NCI-H748 (cell line): ENCODE results near the gene CD3E.

Source experiments
- DNase-seq: peaks from one replicate; lab custom pipeline; 2025; ENCODE audit not compliant: unreplicated experiment; lab: John Stamatoyannopoulos, UW

The CD3E gene

DNA sequence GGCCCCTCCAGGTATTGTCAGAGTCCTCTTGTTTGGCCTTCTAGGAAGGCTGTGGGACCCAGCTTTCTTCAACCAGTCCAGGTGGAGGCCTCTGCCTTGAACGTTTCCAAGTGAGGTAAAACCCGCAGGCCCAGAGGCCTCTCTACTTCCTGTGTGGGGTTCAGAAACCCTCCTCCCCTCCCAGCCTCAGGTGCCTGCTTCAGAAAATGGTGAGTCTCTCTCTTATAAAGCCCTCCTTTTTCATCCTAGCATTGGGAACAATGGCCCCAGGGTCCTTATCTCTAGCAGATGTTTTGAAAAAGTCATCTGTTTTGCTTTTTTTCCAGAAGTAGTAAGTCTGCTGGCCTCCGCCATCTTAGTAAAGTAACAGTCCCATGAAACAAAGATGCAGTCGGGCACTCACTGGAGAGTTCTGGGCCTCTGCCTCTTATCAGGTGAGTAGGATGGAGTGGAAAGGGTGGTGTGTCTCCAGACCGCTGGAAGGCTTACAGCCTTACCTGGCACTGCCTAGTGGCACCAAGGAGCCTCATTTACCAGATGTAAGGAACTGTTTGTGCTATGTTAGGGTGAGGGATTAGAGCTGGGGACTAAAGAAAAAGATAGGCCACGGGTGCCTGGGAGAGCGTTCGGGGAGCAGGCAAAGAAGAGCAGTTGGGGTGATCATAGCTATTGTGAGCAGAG, at the start of gene CD3E:
Gene CD3E, plus strand, starts transcription at position 163 of the 681 bp plus-strand sequence. Its CDS starts 223 bp downstream, at position 386.
- no peak for DNase-seq

DNA sequence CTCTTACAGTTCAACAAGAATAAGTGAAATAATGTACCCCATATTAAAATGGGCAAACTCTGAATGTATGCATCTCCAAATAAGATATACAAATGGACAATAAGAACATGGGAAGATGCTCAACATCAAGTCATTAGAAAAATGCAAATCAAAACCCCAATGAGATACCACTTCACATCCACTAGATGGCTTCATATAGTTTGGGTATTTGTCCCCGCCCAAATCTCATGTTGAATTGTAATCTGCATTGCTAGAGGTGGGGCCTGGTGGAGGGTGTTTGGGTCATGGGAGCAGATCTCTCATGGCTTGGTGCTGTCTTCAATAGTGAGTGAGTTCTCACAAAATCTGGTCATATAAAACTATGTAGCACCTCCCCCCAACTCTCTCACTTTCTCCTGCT, 46.1 kb upstream of the CD3E start:
- peak; percentile 8 for DNase-seq

DNA sequence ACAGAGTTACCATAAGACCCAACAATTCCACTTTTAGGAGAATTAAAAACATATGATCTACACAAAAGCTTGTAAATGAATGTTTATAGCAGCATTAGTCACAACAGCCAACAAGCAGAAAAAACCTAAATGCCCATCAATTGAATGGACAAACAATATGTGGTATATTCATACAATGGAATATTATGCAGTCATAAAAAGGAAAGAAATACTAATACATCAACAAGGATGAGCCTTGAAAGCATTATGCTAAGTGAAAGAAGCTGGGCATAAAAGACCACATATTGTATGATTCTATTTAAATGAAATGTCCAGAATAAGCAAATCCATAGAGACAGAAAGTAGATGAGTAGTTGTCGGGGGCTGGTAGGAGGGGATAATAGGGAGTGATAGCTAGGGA, 45.4 kb upstream of the CD3E start:
- no peak for DNase-seq

DNA sequence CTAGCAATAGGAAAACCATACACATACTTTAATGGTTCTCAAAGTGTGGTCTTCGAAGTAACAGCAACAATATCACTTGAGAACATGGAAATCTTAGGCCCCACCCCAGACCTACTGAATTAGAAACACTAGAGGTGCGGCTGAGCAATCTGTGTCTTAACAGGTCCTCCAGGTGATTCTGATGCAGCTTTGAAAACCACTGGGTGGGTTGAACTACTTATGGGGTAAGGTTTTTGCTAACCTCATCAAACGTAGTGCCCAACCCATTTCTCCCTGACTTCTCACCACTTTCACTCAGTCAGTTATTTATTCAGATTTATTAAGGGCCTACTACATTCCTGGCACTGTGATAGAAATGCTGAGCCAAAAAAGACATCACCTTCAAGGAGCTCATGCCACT, 44.2 kb upstream of the CD3E start:
- DNase-seq: no peak

DNA sequence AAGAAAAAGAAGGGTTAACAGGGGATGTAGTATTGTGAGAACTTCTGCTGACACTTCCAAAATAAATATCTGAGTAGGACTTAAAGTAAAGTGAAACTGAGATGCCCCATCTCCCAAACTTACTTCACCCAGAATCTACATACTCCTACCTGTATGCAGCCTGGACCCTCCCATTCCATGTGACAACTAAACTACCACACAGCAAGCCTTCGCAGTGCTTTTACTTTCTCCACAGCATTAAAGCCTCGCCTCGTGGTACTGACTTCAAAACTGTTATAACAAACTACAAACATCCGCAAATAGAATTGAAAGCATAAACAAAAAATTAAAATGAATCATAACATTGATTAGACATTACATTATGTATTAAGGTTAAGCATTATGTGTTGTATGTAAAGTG, 41.4 kb upstream of the CD3E start:
- no peak for DNase-seq

DNA sequence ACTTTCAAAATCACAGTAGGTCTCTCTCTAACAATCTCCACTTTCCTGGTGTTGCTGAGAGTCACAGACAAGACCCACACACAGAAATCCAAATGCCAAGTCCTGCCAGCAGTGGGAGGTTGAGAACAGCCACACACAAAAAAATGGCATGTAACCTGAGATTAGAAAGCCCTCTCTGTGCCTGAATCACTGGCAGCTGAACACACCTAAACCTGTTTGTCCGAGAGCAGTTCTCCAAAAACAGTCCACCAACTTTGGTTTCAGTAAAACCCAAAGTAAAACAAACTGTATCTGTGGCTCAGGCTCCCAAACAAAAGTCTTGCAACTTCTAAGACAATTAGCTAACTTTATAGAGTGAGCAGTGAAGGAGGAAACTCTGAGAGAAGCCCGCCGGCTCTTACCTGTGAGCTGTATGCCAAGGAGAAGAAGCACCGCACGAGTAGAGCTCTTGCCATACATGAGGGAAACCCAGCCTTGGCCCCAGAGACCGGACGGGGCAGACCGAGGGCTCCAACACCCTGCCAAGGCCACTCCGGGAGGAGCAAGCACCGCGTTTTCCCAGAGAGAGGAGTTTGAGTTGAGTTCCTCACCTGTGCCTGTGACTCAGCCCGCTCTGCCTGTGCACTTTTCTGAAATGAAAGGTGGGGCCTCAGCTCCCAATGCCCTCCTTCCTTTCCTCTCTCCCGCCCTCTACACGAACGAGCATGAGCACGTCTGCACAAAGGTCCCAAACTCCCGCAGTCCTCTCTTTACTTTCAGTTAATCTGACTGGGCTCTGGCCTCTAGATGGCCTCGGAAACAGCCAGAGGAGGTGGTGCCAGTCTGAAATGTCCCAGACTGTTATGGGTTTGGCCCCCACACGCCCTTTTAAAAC, 40.6 kb upstream of the CD3E start, which contains the start of gene MPZL2:
Gene MPZL2, minus strand, starts transcription at position 603 of the 874 bp plus-strand sequence. Its CDS starts 144 bp downstream, at position 459.
- DNase-seq: peak; percentile 60

DNA sequence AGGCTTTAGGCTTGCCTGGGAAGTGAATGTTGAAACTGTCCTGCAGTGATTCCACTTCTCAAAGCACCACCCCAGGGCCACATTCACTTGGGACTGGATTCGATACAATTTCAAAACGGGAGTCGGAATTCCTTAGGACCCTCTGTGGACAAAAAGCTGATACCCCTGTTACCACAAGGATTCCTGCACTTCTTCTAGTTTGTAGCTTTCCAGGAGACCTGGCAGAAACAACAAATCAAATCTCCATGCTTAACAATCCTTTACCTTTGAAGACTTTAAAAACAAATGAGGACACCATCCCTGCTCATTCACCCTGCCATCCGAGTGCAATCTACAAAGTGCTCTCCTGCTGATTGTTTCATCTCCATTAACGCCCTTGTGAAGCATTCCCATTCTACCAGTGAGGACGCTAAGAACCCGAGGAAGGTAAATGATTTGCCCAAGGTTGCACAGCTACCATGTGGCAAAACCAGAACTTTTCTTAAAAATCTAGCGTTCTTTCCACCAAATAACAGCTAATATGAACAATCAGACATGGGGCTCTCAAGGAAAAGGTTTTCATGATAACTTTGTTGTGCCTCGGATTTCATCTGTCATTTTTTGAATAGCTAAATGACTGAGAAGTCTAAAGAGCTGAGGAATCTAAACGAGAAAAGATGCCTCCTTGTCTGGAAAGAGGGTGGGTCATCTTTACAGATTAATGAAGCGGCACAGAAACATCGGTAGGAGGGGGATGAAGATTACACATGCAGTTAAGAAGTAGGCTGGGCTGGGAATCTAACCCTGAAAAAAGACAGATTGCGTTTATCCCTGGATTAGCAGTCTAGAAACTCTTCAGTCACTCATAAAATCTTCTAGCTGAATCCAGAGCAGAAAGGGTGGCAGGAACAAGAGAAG, 39.7 kb upstream of the CD3E start:
- no peak for DNase-seq

DNA sequence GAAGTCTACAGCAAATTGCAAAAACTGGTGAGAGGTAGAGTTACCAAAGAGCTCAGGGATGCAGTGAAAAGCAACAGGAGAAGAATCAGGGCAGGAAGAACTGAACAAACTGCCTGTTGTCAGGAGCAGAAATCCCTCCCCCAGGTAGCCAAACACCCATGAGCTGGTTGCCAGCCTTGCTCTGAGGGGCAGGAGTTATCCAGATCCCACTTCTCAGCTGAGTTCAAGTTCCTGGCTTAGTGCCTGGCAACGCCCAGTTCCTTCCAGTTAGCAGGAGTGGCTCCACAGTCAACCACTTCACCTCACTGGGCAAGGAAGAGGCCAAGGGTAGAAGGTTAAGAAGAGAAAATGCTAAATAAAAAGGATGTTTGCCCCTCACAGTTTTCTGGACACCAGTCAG, 38.6 kb upstream of the CD3E start:
- no peak for DNase-seq

DNA sequence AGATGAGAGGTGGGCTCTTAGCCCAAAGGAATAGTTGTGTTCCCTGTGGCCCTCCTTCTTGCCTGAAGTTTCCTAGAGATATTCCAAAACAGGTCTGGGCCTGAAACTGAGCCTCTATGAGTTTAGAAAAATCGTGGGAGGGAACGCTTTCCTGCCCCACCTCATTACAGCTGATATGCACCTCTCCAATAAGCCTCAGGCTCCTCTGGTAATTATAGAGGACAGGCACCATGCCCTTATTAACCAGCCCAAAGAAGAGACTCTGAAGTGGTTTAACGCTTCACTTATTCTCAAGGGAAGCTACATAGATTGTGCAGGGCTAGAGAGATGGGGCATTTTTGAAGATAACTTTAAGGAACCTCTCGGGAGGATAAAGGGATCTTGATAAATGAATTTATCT, 37.0 kb upstream of the CD3E start:
- peak; percentile 1 for DNase-seq

DNA sequence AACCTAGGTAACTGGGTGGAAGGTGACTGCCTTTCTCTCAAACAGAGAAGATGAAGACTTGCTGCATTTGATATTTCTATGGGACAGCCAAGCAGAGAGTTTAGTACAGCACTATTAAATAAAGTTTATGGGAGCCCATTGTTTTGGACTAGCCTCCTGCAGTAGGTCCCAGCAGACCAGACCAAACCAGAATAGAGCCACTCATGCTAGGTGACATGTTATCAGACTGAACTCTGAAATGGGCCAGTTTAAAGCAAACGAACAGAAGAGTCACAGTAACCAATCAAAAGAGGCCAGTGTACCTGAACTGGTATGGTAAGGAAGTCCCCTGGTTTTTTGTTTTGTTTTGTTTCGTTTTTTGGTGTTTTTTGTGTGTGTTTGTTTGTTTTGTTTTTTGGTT, 32.5 kb upstream of the CD3E start:
- DNase-seq: no peak

DNA sequence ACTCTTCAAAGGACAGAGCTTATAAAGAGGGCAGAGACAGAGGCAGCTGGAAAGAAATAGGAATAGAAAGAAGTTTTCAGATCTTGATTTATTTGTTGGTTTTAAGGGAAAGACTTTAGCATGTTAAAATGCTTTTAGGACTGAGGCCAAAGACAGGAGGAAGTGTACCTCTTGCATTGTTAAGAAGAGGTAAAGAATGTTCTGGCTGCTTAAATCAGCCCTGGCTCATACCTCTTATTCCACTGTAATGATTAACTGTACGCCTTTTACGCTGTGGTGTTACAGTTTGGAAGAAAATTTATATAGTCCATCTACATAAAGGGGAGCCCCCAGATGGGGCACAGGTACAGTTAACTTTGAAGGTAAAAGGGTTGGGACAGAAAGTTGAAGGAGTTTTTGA, 30.3 kb upstream of the CD3E start:
- DNase-seq: no peak

DNA sequence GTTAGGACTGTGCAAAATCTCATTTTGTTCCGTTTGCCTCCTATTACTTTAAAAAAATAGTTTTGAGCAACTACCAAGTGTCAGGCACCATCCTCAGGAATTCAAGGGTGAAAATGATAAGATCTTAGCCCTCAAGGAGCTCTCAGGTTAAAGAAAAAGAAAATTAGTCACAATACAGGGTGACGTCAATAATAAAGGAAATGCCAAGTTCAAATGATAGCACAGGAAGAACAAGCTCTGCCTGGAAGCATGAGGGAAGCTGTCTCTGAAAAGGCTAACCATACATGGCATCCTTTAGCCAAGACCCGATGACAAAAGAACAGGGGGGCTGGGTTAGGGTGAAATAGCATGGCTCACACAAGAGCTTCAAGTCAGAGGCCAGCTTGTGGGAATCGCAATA, 29.4 kb upstream of the CD3E start:
- DNase-seq: no peak

DNA sequence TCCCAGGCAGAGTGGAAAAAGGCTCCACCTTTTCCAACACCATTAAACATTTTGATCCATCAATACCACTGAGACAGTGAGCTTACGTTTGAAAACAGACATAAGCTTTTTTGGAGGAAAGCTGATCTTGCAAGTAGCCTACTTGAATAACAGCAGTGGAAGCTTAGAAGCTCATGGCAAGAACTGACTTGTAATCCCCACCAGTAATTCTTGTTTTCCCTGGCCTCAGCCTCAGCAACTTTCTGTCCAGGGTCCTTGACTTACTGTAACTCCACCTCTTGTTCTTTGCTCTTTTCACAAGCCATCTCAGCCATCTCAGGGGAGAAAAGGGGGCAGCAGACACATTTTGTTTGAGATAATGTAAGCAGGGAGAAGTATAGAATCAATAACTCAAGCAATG, 28.1 kb upstream of the CD3E start:
- DNase-seq: no peak

DNA sequence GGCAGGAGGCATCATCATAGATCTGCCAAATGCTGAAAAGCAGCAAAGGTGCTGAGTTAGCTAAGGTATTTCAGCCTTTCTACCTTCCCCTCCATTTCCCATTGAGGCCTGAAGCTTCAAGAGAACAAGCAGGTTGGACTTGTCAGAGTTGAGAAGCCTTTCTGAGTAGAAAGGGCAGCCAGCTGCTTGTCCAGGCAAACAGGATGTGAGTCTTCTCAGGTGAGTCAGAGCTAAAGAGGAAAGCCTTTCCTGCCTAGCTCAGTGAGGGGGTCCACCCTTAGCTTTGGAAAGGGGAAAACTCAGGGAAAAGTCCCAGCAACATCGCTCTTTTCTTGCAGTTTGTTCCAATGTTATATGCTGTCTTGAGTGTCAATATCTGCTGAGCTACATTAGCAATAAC, 27.2 kb upstream of the CD3E start:
- no peak for DNase-seq

DNA sequence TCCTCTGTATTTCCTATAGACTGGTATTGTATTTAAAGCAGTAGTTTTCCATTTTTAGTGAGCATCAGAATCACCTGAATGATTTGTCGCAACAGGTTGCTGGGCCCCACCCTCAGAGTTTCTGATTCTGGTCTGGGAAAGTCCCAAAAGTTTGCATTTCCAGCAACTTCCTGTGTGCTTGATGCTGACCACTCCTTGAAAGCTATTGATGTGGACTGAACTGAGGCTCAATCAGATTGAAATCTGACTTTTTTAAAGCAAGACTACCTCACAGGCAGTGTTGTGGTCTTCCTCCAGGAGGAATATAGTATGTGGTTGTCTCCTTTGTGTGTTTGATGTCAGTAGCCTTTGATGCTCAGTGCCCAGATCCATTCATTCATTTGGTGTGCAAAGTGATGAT, 23.2 kb upstream of the CD3E start:
- no peak for DNase-seq

DNA sequence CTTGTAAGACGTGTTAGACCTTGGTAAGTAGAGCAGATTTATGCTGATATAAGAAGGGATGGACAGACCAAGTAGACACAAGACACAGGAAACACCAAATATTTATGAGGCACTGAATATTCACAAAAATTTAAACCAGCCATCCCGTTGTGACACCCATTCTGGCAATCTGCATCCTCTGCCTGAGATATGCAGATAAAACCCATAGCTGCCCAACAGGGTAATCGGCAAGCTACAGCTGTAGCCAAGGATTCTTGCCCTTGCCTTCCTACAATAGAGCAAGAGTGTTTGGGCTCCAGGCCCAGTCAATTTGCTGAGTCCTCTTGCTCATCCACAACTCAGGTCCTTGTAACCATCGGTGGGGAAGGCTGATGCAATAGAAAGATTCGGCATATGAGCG, 21.9 kb upstream of the CD3E start:
- DNase-seq: no peak

DNA sequence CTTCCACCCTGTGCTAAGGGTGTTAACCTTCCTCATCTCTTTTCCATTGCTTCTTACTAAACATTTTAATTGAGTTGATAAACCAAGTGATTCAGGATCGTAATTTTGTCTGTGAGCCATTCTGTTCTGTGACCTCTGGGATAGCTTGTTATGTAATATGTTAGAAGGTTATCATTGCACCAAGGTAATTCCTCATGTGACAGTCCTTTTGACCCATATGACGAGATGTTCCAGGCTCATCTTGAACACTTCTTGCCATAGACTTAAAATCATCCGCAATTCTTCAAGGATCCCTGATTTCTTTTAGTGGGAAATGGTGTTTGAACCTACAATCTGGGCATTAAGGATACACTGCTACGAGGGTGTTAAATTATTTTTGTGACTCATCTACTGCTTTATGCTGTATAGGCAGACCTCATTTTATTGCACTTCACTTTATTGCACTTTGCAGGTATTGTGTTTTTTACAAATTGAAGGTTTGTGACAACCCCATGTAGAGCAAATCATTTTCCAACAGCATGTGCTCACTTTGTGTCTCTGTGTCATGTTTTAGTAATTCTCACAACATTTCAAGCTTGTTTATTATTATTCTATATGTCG, 21.4 kb upstream of the CD3E start:
- no peak for DNase-seq

DNA sequence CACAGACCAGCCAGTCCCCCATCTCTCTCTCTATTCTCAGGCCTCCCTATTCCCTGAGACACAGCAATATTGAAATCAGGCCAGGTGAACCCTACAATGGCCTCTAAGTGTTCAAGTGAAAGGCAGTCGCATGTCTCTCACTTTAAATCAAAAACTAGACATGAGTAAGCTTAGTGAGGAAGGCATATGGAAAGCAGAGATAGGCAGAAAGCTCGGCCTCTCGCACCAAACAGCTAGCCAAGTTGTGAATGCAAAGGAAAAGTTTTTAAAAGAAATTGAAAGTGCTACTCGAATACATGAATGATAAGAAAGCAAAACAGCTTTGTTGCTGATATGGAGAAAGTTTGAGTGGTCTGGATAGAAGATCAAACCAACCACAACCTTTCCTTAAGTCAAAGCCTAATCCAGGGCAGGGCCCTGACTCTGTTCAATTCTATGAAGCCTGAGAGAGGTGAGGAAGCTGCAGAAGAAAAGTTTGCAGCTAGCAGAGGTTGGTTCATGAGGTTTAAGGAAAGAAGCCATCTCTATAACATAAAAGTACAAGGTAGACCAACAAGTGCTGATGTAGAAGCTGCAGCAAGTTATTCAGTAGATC, 20.7 kb upstream of the CD3E start:
- no peak for DNase-seq

DNA sequence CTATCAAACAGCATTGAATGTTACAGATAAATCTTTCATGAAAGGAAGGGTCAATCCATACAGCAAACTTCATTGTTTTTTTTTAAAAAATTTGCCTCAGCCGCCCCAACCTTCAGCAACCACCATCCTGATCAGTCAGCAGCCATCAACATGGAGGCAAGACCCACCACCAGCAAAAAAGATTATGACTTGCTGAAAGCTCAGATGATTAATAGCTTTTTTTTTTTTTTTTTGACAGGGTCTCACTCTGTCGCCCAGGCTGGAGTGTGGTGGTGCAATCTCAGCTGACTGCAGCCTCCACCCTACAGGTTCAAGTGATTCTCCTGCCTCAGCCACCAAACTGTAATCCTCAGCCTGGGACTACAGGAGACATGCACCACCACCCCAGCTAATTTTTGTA, 18.0 kb upstream of the CD3E start:
- DNase-seq: no peak

DNA sequence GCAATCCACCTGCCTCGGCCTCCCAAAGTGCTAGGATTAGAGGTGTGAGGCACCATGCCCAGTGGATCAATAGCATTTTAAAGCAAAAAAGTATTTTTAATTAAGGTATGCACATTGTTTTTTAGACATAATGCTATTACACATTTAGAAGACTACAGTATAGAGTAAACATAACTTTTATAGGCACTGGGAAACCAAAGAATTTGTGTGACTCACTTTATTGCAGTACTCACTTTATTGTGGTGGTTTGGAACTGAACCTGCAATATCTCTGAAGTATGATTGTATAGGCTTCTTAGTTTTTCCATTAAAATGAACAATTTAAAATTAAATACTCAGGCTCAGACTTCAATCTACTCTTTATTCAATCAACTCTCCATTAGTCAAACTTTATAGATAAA, 17.5 kb upstream of the CD3E start:
- DNase-seq: no peak

DNA sequence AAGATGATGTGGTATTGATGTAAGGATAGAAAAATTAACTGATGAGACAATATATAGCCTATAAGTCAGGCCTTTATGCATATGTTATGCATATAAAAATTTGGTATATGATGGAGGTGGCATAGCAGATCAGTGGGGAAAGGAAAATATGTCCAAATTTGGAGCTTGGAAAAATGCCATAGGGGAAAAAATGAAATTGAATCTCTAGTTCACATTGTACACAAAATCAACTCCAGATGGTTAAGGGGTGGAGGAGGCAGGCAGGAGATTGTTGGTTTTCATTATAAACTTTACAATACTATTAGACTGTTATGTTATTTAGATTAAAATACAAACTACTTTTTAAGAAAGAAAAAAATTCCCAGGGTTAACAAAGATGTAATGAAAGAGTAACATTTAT, 15.1 kb upstream of the CD3E start:
- no peak for DNase-seq
